PFSK-1 (cell line): Measurements from ENCODE around the gene CSNK2B.

Experiments used
- FOXP2 ChIP-seq: optimal IDR thresholded peaks from 2 replicates; pipeline ENCODE3; 2011; ENCODE audit warnings: borderline replicate concordance, control low read depth, inconsistent platforms; ENCODE audit not compliant: insufficient read depth; ENCODE audit errors: extremely low read length, extremely low read depth
- POLR2AphosphoS5 ChIP-seq: IDR thresholded peaks from 2 replicates; pipeline ENCODE4 v1.6.1; 2012; ENCODE audit warnings: low read depth, mild to moderate bottlenecking, control low read depth, low read length, moderate library complexity
- SIN3A ChIP-seq: IDR thresholded peaks from 2 replicates; pipeline ENCODE4 v1.6.1; 2012; ENCODE audit warnings: mild to moderate bottlenecking, low read length, moderate library complexity, borderline replicate concordance; ENCODE audit not compliant: insufficient read depth
- TAF1 ChIP-seq: IDR thresholded peaks from 2 replicates; pipeline ENCODE4 v1.6.1; 2012; ENCODE audit warnings: low read length, control low read depth, borderline replicate concordance; ENCODE audit not compliant: insufficient read depth
- TF ChIP-seq, protein P1 (sequence below), 2 experiments: IDR thresholded peaks; 2 replicates each; pipeline versions ENCODE4 v1.6.1 to v1.8.0; 2011 to 2012; ENCODE audit warnings: low read depth in 2 of 2, low read length in 2 of 2, control low read depth in 1 of 2, inconsistent platforms in 1 of 2, mild to moderate bottlenecking in 1 of 2, moderate library complexity in 1 of 2; ENCODE audit not compliant: insufficient read depth in 1 of 2

DNA sequence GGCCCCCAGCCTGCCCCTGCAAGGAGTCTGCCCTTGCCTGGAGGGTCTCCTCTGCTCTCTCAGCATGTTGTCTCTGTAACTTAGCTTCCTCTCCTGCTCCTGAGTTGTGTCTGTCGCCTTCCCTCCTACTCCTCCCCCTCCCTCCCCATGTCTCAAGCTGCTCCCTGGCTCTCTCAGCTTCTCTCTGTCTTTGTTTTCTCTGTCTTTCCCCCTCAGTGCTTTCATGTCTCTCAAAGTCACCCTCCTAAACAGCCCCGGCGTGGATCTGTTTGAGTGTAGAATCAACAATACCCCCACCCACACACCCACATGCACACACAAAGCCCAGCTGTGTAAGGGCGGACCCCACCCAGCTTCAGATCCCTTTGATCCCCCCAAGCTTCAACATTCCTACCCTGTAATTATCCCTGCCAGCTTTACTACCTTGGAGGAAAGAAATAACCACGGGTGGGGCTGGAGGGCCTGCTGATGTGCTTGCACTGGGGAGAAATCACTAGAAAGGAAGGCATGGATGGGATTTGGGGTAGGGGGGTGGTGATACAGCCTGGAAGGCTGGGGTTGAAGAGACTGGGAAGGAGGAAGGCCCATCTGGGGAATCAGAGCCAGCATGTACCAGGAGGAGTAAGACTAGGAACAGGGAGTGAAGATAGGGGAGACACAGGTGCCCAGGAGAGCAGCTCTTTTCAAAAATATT, 48.3 kb downstream of the CSNK2B start:
- TF ChIP-seq, protein P1, sequence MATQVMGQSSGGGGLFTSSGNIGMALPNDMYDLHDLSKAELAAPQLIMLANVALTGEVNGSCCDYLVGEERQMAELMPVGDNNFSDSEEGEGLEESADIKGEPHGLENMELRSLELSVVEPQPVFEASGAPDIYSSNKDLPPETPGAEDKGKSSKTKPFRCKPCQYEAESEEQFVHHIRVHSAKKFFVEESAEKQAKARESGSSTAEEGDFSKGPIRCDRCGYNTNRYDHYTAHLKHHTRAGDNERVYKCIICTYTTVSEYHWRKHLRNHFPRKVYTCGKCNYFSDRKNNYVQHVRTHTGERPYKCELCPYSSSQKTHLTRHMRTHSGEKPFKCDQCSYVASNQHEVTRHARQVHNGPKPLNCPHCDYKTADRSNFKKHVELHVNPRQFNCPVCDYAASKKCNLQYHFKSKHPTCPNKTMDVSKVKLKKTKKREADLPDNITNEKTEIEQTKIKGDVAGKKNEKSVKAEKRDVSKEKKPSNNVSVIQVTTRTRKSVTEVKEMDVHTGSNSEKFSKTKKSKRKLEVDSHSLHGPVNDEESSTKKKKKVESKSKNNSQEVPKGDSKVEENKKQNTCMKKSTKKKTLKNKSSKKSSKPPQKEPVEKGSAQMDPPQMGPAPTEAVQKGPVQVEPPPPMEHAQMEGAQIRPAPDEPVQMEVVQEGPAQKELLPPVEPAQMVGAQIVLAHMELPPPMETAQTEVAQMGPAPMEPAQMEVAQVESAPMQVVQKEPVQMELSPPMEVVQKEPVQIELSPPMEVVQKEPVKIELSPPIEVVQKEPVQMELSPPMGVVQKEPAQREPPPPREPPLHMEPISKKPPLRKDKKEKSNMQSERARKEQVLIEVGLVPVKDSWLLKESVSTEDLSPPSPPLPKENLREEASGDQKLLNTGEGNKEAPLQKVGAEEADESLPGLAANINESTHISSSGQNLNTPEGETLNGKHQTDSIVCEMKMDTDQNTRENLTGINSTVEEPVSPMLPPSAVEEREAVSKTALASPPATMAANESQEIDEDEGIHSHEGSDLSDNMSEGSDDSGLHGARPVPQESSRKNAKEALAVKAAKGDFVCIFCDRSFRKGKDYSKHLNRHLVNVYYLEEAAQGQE (IDR thresholded peaks at IDR 0.05; ENCODE audit: insufficient read depth in 1 of 2, low read depth in 2 of 2, low read length in 2 of 2) = no peak
- TF ChIP-seq POLR2AphosphoS5 = no peak
- no peak for TF ChIP-seq TAF1
- TF ChIP-seq SIN3A = no peak
- TF ChIP-seq FOXP2 = no peak
